ENCODE data around the gene ODAD3.
A peak's percentile ranks its signal among the peaks of the same experiment; 100 is the strongest.
"Not testable (repeated sequence)": the region's sequence is repeated elsewhere in the genome, so short reads cannot be mapped to it uniquely, and the experiment has no call there.

Gene ODAD3

GRCh38 chr19:11435833-11436313, 952 bp upstream of the ODAD3 start:
- no peak for DNase-seq (ENCODE audit: low read depth)

GRCh38 chr19:11434703-11435056, 241 bp downstream of the ODAD3 start:
- no peak for DNase-seq (ENCODE audit: low read depth)

- DNase-seq (ENCODE audit: low read depth): not testable (repeated sequence)
Observed at GRCh38 chr19:11433526-11433925, 1.4 kb downstream of the ODAD3 start.

- DNase-seq (ENCODE audit: low read depth): no peak
Observed at GRCh38 chr19:11426656-11427055, 8.3 kb downstream of the ODAD3 start.

GRCh38 chr19:11425719-11426457, 9.0 kb downstream of the ODAD3 start:
- DNase-seq (ENCODE audit: low read depth): no peak

GRCh38 chr19:11423791-11424181, 11.1 kb downstream of the ODAD3 start:
- no peak for DNase-seq (ENCODE audit: low read depth)

GRCh38 chr19:11423164-11423790, 11.6 kb downstream of the ODAD3 start:
- DNase-seq (ENCODE audit: low read depth): no peak

GRCh38 chr19:11422163-11423065, 12.5 kb downstream of the ODAD3 start:
- DNase-seq (ENCODE audit: low read depth): peak; percentile 34

GRCh38 chr19:11421371-11422098, 13.4 kb downstream of the ODAD3 start:
- no peak for DNase-seq (ENCODE audit: low read depth)

GRCh38 chr19:11420429-11421370, 14.2 kb downstream of the ODAD3 start:
- no peak for DNase-seq (ENCODE audit: low read depth)

GRCh38 chr19:11418549-11419506, 16.1 kb downstream of the ODAD3 start, which contains the start of gene RGL3:
Gene RGL3, minus strand, starts transcription at chr19:11419314. Its CDS starts 36 bp downstream, at chr19:11419278.
- no peak for DNase-seq (ENCODE audit: low read depth)

GRCh38 chr19:11418094-11418548, 16.8 kb downstream of the ODAD3 start:
- DNase-seq (ENCODE audit: low read depth): no peak

- no peak for DNase-seq (ENCODE audit: low read depth)
Observed at GRCh38 chr19:11416346-11417052, 18.4 kb downstream of the ODAD3 start.

GRCh38 chr19:11414544-11414943, 20.4 kb downstream of the ODAD3 start:
- no peak for DNase-seq (ENCODE audit: low read depth)

- no peak for DNase-seq (ENCODE audit: low read depth)
Observed at GRCh38 chr19:11410682-11411081, 24.2 kb downstream of the ODAD3 start.

GRCh38 chr19:11408591-11408990, 26.3 kb downstream of the ODAD3 start:
- no peak for DNase-seq (ENCODE audit: low read depth)

- not testable (repeated sequence) for DNase-seq (ENCODE audit: low read depth)
Observed at GRCh38 chr19:11406703-11407236, 28.2 kb downstream of the ODAD3 start.

GRCh38 chr19:11405846-11406643, 28.9 kb downstream of the ODAD3 start:
- DNase-seq (ENCODE audit: low read depth): no peak
